ENCODE results near the gene IQCK. TPM values are rescaled to one million over a fixed set of nuclear protein-coding genes. Genes with fewer than 3 reads are reported as not detected.

IQCK gene
- total RNA-seq, 2 donors from 2014 or later = 17.5 to 18.1 TPM

DNA sequence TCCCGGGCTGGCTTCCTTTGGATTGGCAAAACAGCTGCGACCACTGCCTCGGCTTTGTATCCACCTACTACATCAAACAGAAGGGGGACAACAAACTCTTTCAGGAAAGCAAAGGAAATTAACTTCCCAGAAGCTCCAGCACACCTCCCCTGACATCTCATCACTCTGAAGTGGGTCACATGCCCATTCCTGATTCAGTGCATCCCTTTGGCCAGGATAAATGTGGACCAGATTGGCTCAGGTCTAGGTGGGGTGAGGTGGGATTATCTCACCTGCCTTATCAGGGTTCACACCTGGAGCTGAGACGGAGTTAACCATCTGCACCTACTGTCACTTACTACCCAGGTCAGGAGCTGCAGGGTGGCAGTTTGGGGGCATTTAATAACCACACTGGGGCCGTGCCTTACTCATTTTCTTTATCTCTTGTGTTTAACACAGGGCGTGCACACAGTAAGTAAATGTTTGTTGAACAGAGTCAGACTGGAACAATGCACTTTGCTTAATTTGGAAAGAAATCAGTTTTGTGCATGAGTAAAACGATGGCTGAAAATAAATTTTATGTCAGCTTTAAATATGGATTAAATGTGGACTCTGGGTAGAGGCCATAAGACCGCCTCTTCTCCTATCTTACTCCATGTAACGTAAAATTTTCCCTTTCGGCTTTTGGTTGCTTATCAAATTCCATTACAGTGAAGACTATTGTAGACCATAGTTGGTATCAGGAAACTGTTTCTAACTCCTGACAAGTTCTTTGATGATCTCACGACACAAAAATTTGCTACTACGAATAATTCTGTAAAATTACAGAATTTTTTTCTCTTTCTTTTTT, 36.0 kb downstream of the IQCK start:
- ATAC-seq (ENCODE audit: insufficient number of reproducible peaks, low FRiP score, low read depth) = peak; percentile 82
- Histone ChIP-seq H3K27me3 (replicated peaks; ENCODE audit: insufficient read depth) (no peaks in the 10 kb centered on the region), H3K9me3 (no peaks in the 10 kb centered on the region), H3K36me3 (no peaks in the 10 kb centered on the region), H3K4me3 (peak overlapping the region; percentile 16), H3K4me1 (ENCODE audit: control insufficient read depth in 1 of 2, low read depth in 2 of 2) (peaks cover 4 to 31% of the 10 kb centered on the region in 2 donors), H3K27ac (peak overlapping the region; percentile 63 to 74)
- no peak for DNase-seq (ENCODE audit: low spot score)
- TF ChIP-seq, protein P1, sequence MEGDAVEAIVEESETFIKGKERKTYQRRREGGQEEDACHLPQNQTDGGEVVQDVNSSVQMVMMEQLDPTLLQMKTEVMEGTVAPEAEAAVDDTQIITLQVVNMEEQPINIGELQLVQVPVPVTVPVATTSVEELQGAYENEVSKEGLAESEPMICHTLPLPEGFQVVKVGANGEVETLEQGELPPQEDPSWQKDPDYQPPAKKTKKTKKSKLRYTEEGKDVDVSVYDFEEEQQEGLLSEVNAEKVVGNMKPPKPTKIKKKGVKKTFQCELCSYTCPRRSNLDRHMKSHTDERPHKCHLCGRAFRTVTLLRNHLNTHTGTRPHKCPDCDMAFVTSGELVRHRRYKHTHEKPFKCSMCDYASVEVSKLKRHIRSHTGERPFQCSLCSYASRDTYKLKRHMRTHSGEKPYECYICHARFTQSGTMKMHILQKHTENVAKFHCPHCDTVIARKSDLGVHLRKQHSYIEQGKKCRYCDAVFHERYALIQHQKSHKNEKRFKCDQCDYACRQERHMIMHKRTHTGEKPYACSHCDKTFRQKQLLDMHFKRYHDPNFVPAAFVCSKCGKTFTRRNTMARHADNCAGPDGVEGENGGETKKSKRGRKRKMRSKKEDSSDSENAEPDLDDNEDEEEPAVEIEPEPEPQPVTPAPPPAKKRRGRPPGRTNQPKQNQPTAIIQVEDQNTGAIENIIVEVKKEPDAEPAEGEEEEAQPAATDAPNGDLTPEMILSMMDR (IDR thresholded peaks at IDR 0.05) = no peak

DNA sequence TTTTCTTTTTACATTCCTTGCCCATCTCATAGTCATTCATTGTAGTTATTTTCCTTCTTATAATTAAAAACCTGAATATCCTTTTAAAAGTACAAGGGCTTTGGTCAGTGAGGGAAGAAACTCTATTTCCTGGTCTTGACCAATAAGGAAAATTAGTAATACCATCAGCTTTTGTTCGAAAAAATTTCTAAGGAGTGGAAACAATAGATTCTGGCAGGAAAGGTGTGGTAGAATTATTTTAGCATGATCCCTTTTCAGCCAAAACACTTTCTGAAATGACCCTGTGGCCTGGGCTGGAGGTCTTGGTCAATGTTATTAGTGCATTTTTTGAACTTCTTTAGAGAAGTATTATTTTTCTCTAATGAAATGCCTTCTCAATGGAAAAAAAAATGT, 36.6 kb downstream of the IQCK start:
- H3K9me3 ChIP-seq = no peaks in the 10 kb centered on the region
- DNase-seq (ENCODE audit: low spot score) (no peak), ATAC-seq (ENCODE audit: insufficient number of reproducible peaks, low FRiP score, low read depth) (no peak)
- H3K4me1 ChIP-seq (ENCODE audit: control insufficient read depth in 1 of 2, low read depth in 2 of 2) = peaks cover 4 to 31% of the 10 kb centered on the region in 2 donors
- no peaks in the 10 kb centered on the region for H3K27me3 ChIP-seq (replicated peaks; ENCODE audit: insufficient read depth)
- H3K4me3 ChIP-seq = peak overlapping the region; percentile 5
- TF ChIP-seq, protein P1 (IDR thresholded peaks at IDR 0.05) = no peak
- no peaks in the 10 kb centered on the region for H3K36me3 ChIP-seq
- peak overlapping the region; percentile 63 to 73 for H3K27ac ChIP-seq

DNA sequence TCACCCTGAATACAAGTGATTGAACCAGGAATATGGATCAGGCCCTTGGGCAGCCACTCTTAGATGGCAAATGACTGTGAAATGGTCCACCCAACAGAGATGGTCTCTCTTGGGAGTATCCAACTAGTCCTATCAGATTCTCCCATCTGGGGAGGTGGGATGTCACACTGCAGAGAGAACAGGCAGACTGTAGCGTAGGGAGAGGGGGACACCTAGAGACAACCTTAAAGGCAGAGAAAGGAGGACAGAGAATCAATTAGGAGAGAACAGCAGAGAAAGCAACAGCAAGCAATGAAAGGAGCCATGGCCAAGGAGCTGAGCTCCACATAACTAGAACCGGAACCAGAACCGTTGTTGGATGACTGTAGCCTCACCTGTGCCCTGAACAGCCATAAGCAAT, 37.2 kb downstream of the IQCK start:
- TF ChIP-seq, protein P1 (IDR thresholded peaks at IDR 0.05) = no peak
- DNase-seq (ENCODE audit: low spot score) (no peak), ATAC-seq (ENCODE audit: insufficient number of reproducible peaks, low FRiP score, low read depth) (no peak)
- Histone ChIP-seq H3K27ac (peak overlapping the region; percentile 63 to 73), H3K4me1 (ENCODE audit: control insufficient read depth in 1 of 2, low read depth in 2 of 2) (peaks cover 4 to 31% of the 10 kb centered on the region in 2 donors), H3K9me3 (no peaks in the 10 kb centered on the region), H3K27me3 (replicated peaks; ENCODE audit: insufficient read depth) (no peaks in the 10 kb centered on the region), H3K36me3 (no peaks in the 10 kb centered on the region), H3K4me3 (no peak overlapping the region)

DNA sequence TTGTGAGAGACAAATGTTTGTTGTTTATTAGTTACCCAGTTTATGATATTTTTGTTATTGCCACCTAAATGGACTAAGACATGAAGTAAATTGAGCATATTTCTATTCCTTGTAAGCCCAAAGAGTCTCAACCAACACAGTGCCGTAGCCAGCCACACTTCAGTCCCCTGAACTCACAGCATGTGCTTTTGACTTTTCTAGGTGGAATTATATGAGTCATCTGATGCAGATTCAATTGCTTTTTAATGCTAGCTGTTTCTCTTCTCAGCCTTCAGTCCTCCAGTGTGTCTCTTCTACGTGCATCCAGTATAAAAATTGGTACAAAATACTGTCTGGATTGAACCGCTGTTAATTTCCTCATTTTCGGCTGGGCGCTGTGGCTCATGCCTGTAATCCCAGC, 39.0 kb downstream of the IQCK start:
- DNase-seq (ENCODE audit: low spot score) (no peak), ATAC-seq (ENCODE audit: insufficient number of reproducible peaks, low FRiP score, low read depth) (no peak)
- peaks cover 4 to 31% of the 10 kb centered on the region in 2 donors for H3K4me1 ChIP-seq (ENCODE audit: control insufficient read depth in 1 of 2, low read depth in 2 of 2)
- H3K4me3 ChIP-seq = no peak overlapping the region
- H3K36me3 ChIP-seq = no peaks in the 10 kb centered on the region
- H3K27me3 ChIP-seq (replicated peaks; ENCODE audit: insufficient read depth) = no peaks in the 10 kb centered on the region
- H3K27ac ChIP-seq = no peak overlapping the region
- TF ChIP-seq, protein P1 (IDR thresholded peaks at IDR 0.05) = no peak
- H3K9me3 ChIP-seq = no peaks in the 10 kb centered on the region

GRCh38 chr16:19757762-19758595, 39.9 kb downstream of the IQCK start:
- H3K36me3 ChIP-seq = no peaks in the 10 kb centered on the region
- TF ChIP-seq, protein P1 (IDR thresholded peaks at IDR 0.05) = no peak
- H3K27me3 ChIP-seq (replicated peaks; ENCODE audit: insufficient read depth) = no peaks in the 10 kb centered on the region
- H3K27ac ChIP-seq = no peak overlapping the region
- DNase-seq (ENCODE audit: low spot score) (no peak), ATAC-seq (ENCODE audit: insufficient number of reproducible peaks, low FRiP score, low read depth) (no peak)
- peaks cover 4 to 26% of the 10 kb centered on the region in 2 donors for H3K4me1 ChIP-seq (ENCODE audit: control insufficient read depth in 1 of 2, low read depth in 2 of 2)
- no peak overlapping the region for H3K4me3 ChIP-seq
- no peaks in the 10 kb centered on the region for H3K9me3 ChIP-seq
